ENCODE measurements around the gene OPRM1.

GRCh38 chr6:154284313-154284853 lies 245.3 kb downstream of the OPRM1 start:
- no peak for TF ChIP-seq POLR2A (IDR thresholded peaks at IDR 0.05)
- TF ChIP-seq, protein P1, sequence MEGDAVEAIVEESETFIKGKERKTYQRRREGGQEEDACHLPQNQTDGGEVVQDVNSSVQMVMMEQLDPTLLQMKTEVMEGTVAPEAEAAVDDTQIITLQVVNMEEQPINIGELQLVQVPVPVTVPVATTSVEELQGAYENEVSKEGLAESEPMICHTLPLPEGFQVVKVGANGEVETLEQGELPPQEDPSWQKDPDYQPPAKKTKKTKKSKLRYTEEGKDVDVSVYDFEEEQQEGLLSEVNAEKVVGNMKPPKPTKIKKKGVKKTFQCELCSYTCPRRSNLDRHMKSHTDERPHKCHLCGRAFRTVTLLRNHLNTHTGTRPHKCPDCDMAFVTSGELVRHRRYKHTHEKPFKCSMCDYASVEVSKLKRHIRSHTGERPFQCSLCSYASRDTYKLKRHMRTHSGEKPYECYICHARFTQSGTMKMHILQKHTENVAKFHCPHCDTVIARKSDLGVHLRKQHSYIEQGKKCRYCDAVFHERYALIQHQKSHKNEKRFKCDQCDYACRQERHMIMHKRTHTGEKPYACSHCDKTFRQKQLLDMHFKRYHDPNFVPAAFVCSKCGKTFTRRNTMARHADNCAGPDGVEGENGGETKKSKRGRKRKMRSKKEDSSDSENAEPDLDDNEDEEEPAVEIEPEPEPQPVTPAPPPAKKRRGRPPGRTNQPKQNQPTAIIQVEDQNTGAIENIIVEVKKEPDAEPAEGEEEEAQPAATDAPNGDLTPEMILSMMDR (IDR thresholded peaks at IDR 0.05) = no peak

All from body of pancreas (tissue), 4 donors.